ENCODE data around the gene RBBP6. TPM values are rescaled to one million over a fixed set of nuclear protein-coding genes. Genes with fewer than 3 reads are reported as not detected.

Gene RBBP6
- total RNA-seq, 1 donor from 2014 or later = 77.3 TPM

DNA sequence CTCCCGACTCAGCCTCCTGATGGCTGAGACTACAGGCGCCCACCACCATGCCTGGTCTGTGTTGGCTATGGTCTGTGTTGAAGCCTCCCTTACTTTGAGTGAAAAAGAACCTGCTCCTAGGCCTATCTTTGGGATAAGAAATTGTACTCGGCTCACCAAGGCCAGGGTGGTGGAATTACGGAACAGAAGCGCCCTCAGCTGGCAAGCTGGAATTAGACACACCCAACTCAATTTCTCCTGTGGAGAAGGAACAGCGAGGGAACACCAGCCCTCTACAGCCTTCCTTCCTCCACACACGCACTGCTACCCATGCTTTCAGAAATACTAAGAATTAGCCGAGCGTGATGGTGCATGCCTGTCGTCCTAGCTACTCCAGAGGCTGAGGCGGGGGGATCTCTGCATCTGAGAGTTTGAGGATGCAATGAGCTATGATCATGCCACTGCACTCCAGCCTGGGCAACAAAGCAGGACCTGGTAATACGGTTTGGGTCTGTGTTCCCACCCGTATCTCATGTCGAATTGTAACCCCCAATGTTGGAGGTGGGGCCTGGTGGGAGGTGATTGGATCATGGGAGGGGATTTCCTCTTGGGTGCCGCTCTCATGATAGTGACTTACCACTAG lies 40.1 kb upstream of the RBBP6 start:
- DNase-seq (ENCODE audit: low read depth, low spot score) = peak; percentile 41
- Mint-ChIP-seq H3K9me3 (no peaks in the 10 kb centered on the region), H3K27ac (ENCODE audit: unreplicated experiment) (peak overlapping the region; percentile 67), H3K27me3 (ENCODE audit: low read depth) (peaks cover 14% of the 10 kb centered on the region), H3K36me3 (ENCODE audit: low read depth) (no peaks in the 10 kb centered on the region), H3K4me1 (no peaks in the 10 kb centered on the region), H3K4me3 (no peak overlapping the region)
- TF ChIP-seq, protein P1, sequence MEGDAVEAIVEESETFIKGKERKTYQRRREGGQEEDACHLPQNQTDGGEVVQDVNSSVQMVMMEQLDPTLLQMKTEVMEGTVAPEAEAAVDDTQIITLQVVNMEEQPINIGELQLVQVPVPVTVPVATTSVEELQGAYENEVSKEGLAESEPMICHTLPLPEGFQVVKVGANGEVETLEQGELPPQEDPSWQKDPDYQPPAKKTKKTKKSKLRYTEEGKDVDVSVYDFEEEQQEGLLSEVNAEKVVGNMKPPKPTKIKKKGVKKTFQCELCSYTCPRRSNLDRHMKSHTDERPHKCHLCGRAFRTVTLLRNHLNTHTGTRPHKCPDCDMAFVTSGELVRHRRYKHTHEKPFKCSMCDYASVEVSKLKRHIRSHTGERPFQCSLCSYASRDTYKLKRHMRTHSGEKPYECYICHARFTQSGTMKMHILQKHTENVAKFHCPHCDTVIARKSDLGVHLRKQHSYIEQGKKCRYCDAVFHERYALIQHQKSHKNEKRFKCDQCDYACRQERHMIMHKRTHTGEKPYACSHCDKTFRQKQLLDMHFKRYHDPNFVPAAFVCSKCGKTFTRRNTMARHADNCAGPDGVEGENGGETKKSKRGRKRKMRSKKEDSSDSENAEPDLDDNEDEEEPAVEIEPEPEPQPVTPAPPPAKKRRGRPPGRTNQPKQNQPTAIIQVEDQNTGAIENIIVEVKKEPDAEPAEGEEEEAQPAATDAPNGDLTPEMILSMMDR (conservative IDR thresholded peaks at IDR 0.05) = peak; percentile 63

DNA sequence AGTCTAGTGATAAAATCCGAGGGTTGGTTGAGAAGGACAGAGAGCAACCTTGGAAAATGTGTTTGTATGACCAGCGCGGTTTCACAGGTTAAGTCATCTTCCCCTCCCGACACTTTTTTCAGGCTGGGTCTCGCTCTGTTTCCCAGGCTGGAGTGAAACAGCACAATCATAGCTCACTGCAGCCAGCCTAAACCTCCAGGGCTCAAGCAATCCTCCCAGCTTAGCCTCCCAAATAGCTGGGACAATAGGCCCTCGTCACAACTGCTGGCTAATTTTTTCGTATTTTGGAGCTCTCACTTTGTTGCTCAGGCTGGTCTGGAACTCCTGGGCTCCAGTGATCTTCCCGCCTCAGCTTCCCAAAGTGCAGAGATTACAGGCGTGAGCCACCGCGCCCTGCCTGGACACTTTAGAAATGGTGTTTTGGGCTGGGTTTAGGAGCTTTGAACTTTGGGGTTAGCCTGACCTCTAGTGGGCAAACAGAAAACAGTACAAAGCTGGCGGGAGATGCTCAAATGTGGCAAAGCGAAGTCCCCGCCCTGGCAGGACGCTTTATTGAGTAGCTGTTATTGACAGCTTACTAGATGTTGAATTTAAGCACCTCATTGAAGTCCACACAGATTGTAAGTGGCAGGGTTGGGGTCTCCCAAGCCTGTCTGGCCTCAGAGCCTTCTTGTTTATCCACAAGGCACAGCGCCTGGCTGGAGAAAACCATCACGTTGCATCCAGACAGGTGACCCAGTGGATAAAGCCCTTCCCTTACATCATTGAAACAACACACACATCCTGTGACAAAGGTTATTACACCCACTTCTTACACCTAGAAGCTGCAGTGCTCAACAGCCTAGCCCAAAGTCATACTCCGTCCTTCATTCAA lies 34.7 kb upstream of the RBBP6 start:
- H3K27me3 Mint-ChIP-seq (ENCODE audit: low read depth) = peaks cover 38% of the 10 kb centered on the region
- H3K36me3 Mint-ChIP-seq (ENCODE audit: low read depth) = no peaks in the 10 kb centered on the region
- TF ChIP-seq, protein P1 (conservative IDR thresholded peaks at IDR 0.05) = peak; percentile 84
- no peaks in the 10 kb centered on the region for H3K9me3 Mint-ChIP-seq
- no peak overlapping the region for H3K27ac Mint-ChIP-seq (ENCODE audit: unreplicated experiment)
- DNase-seq (ENCODE audit: low read depth, low spot score) = peak; percentile 57
- no peak overlapping the region for H3K4me3 Mint-ChIP-seq
- no peaks in the 10 kb centered on the region for H3K4me1 Mint-ChIP-seq

- DNase-seq (ENCODE audit: low read depth, low spot score) = no peak
- H3K36me3 Mint-ChIP-seq (ENCODE audit: low read depth) = no peaks in the 10 kb centered on the region
- H3K27me3 Mint-ChIP-seq (ENCODE audit: low read depth) = peaks cover 40% of the 10 kb centered on the region
- H3K27ac Mint-ChIP-seq (ENCODE audit: unreplicated experiment) = no peak overlapping the region
- TF ChIP-seq, protein P1 (conservative IDR thresholded peaks at IDR 0.05) = no peak
- H3K4me1 Mint-ChIP-seq = no peaks in the 10 kb centered on the region
- no peak overlapping the region for H3K4me3 Mint-ChIP-seq
- H3K9me3 Mint-ChIP-seq = no peaks in the 10 kb centered on the region
Measured at GRCh38 chr16:24505959-24506358, 33.4 kb upstream of the RBBP6 start.

DNA sequence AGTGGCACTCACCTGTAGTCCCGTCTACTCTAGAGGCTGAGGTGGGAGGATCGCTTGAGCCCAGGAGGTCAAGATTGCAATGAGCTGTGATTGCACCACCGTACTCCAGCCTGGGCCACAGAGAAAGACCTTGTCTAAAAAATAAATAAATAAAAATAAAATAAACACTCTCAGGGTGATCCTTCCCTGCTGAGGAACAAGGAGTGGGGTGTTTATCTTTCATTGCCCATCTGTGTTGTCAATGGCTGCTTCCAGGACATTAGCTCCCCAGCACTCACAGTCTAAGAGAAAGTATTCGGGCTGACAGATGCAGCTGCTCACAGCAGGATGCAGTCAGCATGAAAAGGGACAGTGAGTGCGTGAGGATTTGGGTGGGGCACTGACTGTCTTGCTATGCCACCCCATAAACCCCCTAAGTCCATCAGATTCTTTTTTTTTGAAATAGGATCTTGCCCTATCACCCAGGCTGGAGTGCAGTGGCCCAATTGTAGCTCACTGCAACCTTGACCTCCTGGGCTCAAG lies 31.3 kb upstream of the RBBP6 start:
- no peak for DNase-seq (ENCODE audit: low read depth, low spot score)
- TF ChIP-seq, protein P1 (conservative IDR thresholded peaks at IDR 0.05) = no peak
- Mint-ChIP-seq H3K4me1 (peaks cover 6% of the 10 kb centered on the region), H3K4me3 (no peak overlapping the region), H3K27me3 (ENCODE audit: low read depth) (peaks cover 43% of the 10 kb centered on the region), H3K9me3 (no peaks in the 10 kb centered on the region), H3K36me3 (ENCODE audit: low read depth) (no peaks in the 10 kb centered on the region), H3K27ac (ENCODE audit: unreplicated experiment) (no peak overlapping the region)

DNA sequence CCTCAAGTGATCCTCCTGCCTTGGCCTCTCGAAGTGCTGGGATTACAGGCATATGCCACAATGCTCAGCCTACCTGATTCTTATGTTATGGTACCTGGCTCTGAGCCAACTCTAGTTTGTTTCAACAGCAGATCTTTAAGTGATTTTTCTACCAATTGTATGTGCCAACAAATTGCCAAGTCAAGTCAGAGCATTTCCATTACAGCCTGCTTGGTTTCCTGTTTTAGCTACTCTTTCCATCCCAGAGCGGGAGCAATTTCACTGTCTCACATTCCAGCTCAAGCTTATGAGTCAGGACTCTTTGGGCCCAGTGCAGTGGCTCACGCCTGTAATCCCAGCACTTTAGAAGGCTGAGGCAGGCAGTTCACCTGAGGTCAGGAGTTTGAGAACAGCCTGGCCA lies 30.8 kb upstream of the RBBP6 start:
- no peak overlapping the region for H3K27ac Mint-ChIP-seq (ENCODE audit: unreplicated experiment)
- no peak for DNase-seq (ENCODE audit: low read depth, low spot score)
- H3K4me3 Mint-ChIP-seq = no peak overlapping the region
- TF ChIP-seq, protein P1 (conservative IDR thresholded peaks at IDR 0.05) = no peak
- peaks cover 6% of the 10 kb centered on the region for H3K4me1 Mint-ChIP-seq
- H3K27me3 Mint-ChIP-seq (ENCODE audit: low read depth) = peaks cover 38% of the 10 kb centered on the region
- no peaks in the 10 kb centered on the region for H3K9me3 Mint-ChIP-seq
- H3K36me3 Mint-ChIP-seq (ENCODE audit: low read depth) = no peaks in the 10 kb centered on the region

Measured in neural crest cell (in vitro differentiated cells).